PFSK-1 (cell line): ENCODE measurements around the gene EPHB4.

Source experiments
- POLR2AphosphoS5 ChIP-seq: IDR thresholded peaks from 2 replicates; pipeline ENCODE4 v1.6.1; 2012; ENCODE audit warnings: low read depth, mild to moderate bottlenecking, control low read depth, low read length, moderate library complexity
- SIN3A ChIP-seq: IDR thresholded peaks from 2 replicates; pipeline ENCODE4 v1.6.1; 2012; ENCODE audit warnings: mild to moderate bottlenecking, low read length, moderate library complexity, borderline replicate concordance; ENCODE audit not compliant: insufficient read depth
- TAF1 ChIP-seq: IDR thresholded peaks from 2 replicates; pipeline ENCODE4 v1.6.1; 2012; ENCODE audit warnings: low read length, control low read depth, borderline replicate concordance; ENCODE audit not compliant: insufficient read depth
- TF ChIP-seq, protein P1 (sequence below), 2 experiments: IDR thresholded peaks; 2 replicates each; pipeline versions ENCODE4 v1.6.1 to v1.8.0; 2011 to 2012; ENCODE audit warnings: low read depth in 2 of 2, low read length in 2 of 2, control low read depth in 1 of 2, inconsistent platforms in 1 of 2, mild to moderate bottlenecking in 1 of 2, moderate library complexity in 1 of 2; ENCODE audit not compliant: insufficient read depth in 1 of 2

DNA sequence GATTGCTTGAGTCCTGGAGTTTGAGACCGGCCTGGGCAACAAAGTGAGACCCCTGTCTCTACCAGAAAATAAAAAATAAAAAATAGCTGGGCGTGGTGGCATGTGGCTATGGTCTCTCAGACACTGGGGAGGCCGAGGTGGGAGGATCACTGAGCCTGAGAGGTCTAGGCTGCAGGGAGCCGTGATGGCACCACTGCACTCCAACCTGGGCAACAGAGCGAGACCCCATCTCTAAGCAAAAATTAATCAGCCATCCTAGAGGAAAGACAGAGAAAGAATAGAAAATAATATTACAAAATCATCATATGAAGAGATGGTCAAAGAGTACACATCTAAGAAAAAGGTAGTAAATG is 4.9 kb upstream of the EPHB4 start:
- TF ChIP-seq POLR2AphosphoS5: no peak
- TF ChIP-seq, protein P1, sequence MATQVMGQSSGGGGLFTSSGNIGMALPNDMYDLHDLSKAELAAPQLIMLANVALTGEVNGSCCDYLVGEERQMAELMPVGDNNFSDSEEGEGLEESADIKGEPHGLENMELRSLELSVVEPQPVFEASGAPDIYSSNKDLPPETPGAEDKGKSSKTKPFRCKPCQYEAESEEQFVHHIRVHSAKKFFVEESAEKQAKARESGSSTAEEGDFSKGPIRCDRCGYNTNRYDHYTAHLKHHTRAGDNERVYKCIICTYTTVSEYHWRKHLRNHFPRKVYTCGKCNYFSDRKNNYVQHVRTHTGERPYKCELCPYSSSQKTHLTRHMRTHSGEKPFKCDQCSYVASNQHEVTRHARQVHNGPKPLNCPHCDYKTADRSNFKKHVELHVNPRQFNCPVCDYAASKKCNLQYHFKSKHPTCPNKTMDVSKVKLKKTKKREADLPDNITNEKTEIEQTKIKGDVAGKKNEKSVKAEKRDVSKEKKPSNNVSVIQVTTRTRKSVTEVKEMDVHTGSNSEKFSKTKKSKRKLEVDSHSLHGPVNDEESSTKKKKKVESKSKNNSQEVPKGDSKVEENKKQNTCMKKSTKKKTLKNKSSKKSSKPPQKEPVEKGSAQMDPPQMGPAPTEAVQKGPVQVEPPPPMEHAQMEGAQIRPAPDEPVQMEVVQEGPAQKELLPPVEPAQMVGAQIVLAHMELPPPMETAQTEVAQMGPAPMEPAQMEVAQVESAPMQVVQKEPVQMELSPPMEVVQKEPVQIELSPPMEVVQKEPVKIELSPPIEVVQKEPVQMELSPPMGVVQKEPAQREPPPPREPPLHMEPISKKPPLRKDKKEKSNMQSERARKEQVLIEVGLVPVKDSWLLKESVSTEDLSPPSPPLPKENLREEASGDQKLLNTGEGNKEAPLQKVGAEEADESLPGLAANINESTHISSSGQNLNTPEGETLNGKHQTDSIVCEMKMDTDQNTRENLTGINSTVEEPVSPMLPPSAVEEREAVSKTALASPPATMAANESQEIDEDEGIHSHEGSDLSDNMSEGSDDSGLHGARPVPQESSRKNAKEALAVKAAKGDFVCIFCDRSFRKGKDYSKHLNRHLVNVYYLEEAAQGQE (IDR thresholded peaks at IDR 0.05; ENCODE audit: insufficient read depth in 1 of 2, low read depth in 2 of 2, low read length in 2 of 2): no peak
- no peak for TF ChIP-seq TAF1
- no peak for TF ChIP-seq SIN3A
